Ascending aorta (tissue), 2 donors: ENCODE results near the gene ST7. TPM values are rescaled to one million over a fixed set of nuclear protein-coding genes. Genes with fewer than 3 reads are reported as not detected.
"Not testable (repeated sequence)": the region's sequence is repeated elsewhere in the genome, so short reads cannot be mapped to it uniquely, and the experiment has no call there.

Experiments used
- DNase-seq, 2 donors: peaks; one replicate each; pipeline ENCODE4 v3.0.0-alpha.2; 2019; ENCODE audit warnings: low spot score in 2 of 2
- H3K27ac ChIP-seq, 2 donors: fragments of 200-600 bp; sonication (generic); one replicate each; pipeline ENCODE4 v1.5.1; 2016 to 2017; ENCODE audit warnings: mild to moderate bottlenecking in 1 of 2
- H3K27me3 ChIP-seq: fragments of 200-600 bp; sonication (generic); one replicate; pipeline ENCODE4 v1.5.1; 2017
- H3K36me3 ChIP-seq, 2 donors: fragments of 200-600 bp; sonication (generic); one replicate each; pipeline ENCODE4 v1.5.1; 2016
- H3K4me1 ChIP-seq, 2 donors: fragments of 200-600 bp; sonication (generic); one replicate each; pipeline ENCODE4 v1.5.1; 2016 to 2017; ENCODE audit warnings: mild to moderate bottlenecking in 1 of 2
- H3K4me3 ChIP-seq, 2 donors: fragments of 200-600 bp; sonication (generic); one replicate each; pipeline ENCODE4 v1.5.1; 2016 to 2017; ENCODE audit warnings: mild to moderate bottlenecking in 1 of 2
- H3K9me3 ChIP-seq, 2 donors: fragments of 200-600 bp; sonication (generic); one replicate each; pipeline ENCODE4 v1.5.1; 2016
- intact Hi-C: fragments of 100-400 bp; cut with DNase I; formaldehyde crosslinking; loops from one replicate; pipeline ENCODE4 v1.15.1; 2023
- total RNA-seq: library from RNA; depleted of rRNA; stranded (reverse); fragments of >200 nt; gene quantifications from one replicate; pipeline ENCODE4 v1.1.0, GENCODE V29; 2016
- TF ChIP-seq, protein P1 (sequence below), 3 experiments: fragments of 200-600 bp in 2 of 3; fragments of 450-650 bp in 1 of 3; sonication (generic) in 2 of 3; IDR thresholded peaks; one replicate each; pipeline ENCODE4 v1.5.1; 2016 to 2019; ENCODE audit warnings: antibody characterized with exemption in 3 of 3, mild to moderate bottlenecking in 1 of 3, moderate library complexity in 1 of 3

ST7 gene
- total RNA-seq, 1 donor from 2014 or later, result 19.2 TPM

DNA sequence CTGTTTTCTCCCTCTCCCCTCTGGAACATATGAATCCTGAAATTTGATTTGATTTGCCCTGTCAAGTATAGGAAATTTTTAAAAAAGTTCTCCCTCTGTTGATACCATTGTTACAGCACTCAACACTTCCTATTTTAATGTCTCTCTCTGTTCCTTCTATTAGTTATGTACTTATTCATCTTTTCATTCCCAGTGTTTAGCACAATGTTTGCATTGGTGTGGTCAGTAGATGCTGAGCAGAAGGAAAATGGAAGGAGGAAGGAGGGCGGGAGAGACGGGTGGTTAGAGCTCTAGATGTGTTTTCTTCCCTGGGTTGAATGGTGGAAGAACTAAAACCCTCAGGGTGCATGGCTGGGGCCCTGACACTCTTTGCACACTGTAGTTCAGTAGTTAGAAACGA lies 290.1 kb downstream of the ST7 start:
- no peak for DNase-seq

DNA sequence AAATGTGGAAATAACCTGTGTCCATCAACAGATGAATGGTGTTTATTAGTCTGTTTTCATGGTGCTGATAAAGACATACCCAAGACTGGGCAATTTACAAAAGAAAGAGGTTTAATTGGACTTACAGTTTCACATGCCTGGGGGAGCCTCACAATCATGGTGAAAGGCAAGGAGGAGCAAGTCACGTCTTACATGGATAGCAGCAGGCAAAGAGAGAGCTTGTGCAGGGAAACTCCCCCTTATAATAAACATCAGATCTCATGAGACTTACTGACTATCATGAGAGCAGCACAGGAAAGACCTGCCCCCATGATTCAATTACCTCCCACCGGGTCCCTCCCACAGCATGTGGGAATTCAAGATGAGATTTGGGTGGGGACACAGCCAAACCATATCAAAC lies 292.4 kb downstream of the ST7 start:
- intact Hi-C loops, H3K4me1 ChIP-seq, DNase-seq, H3K9me3 ChIP-seq, H3K4me3 ChIP-seq, H3K27me3 ChIP-seq, H3K36me3 ChIP-seq, H3K27ac ChIP-seq: not testable (repeated sequence)

More for the DNA sequence above, 290.1 kb downstream of the ST7 start:
- no peak overlapping the region for H3K27ac ChIP-seq
- TF ChIP-seq, protein P1, sequence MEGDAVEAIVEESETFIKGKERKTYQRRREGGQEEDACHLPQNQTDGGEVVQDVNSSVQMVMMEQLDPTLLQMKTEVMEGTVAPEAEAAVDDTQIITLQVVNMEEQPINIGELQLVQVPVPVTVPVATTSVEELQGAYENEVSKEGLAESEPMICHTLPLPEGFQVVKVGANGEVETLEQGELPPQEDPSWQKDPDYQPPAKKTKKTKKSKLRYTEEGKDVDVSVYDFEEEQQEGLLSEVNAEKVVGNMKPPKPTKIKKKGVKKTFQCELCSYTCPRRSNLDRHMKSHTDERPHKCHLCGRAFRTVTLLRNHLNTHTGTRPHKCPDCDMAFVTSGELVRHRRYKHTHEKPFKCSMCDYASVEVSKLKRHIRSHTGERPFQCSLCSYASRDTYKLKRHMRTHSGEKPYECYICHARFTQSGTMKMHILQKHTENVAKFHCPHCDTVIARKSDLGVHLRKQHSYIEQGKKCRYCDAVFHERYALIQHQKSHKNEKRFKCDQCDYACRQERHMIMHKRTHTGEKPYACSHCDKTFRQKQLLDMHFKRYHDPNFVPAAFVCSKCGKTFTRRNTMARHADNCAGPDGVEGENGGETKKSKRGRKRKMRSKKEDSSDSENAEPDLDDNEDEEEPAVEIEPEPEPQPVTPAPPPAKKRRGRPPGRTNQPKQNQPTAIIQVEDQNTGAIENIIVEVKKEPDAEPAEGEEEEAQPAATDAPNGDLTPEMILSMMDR (IDR thresholded peaks at IDR 0.05), result no peak
- no peak overlapping the region for H3K4me3 ChIP-seq
- no peaks in the 10 kb centered on the region for H3K36me3 ChIP-seq
- no peaks in the 10 kb centered on the region for H3K27me3 ChIP-seq
- H3K4me1 ChIP-seq, result no peaks in the 10 kb centered on the region
- intact Hi-C loops, result no loop called here
- peaks cover 0 to 4% of the 10 kb centered on the region in 2 donors for H3K9me3 ChIP-seq

DNA sequence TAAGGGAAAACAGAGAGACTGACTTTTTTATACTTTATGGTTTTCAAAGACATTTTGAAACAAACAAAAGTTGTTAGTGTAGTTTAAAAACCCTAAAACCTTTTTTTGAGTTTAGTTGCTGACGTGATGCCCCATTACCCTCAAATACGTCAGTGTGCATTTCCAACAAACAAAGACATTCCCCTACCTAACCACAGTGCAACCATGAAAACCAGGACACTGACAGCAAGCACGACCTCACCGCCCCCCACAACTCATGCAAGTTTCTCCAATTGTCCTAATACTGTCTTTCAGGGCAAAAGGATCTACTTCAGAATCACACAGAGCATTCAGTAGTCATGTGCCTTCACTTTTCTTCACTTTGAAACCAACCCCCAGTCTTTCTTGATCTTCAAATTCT lies 294.5 kb downstream of the ST7 start:
- no peaks in the 10 kb centered on the region for H3K36me3 ChIP-seq
- no peak overlapping the region for H3K4me3 ChIP-seq
- no peaks in the 10 kb centered on the region for H3K4me1 ChIP-seq
- TF ChIP-seq, protein P1 (IDR thresholded peaks at IDR 0.05), result no peak
- no peak overlapping the region for H3K27ac ChIP-seq
- intact Hi-C loops, result no loop called here
- peaks cover 0 to 4% of the 10 kb centered on the region in 2 donors for H3K9me3 ChIP-seq
- H3K27me3 ChIP-seq, result no peaks in the 10 kb centered on the region
- DNase-seq, result no peak

DNA sequence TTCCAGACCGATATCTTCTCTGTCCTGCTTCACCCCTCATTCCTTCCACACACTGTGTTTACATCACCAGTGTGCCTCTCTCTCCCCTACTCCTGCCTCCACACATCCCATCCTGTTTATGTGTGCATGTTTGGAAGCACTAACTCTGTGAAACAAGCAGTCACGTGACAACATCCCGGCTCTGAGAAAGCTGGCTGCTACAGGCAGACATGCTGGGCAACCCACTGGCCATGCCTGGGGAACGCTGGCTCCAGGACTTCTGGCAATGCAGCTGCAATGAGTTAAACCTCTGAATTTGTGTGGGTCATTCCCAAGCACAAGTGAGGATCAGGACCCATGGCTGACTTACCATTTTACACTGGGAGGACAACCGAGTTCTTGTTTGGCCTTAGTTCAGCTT lies 295.5 kb downstream of the ST7 start:
- H3K36me3 ChIP-seq, result no peaks in the 10 kb centered on the region
- no peak for DNase-seq
- no peak overlapping the region for H3K27ac ChIP-seq
- H3K4me3 ChIP-seq, result no peak overlapping the region
- H3K9me3 ChIP-seq, result peaks cover 0 to 4% of the 10 kb centered on the region in 2 donors
- intact Hi-C loops, result no loop called here
- H3K4me1 ChIP-seq, result no peaks in the 10 kb centered on the region
- no peaks in the 10 kb centered on the region for H3K27me3 ChIP-seq
- TF ChIP-seq, protein P1 (IDR thresholded peaks at IDR 0.05), result no peak

DNA sequence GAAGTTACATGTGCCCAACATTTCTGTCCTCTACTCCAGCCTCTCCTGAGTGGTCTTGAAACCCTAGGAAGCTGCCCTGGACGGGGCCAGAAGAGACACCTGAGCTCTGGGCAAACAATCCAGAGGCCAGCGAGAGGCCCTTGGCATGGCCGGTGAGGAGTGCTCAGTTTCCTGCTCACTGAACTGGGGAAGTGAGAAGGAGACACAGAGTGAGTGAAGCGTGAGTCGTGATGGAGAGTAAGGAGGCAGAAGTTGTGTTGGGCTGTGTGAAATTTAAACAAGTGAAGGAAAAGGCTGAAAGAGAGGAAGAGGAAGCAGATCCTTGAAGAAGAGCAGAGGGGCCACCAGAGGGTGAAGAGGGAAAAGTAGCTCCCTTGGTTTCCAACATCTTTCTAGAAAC lies 296.4 kb downstream of the ST7 start:
- no peaks in the 10 kb centered on the region for H3K27me3 ChIP-seq
- H3K4me1 ChIP-seq, result no peaks in the 10 kb centered on the region
- intact Hi-C loops, result no loop called here
- TF ChIP-seq, protein P1 (IDR thresholded peaks at IDR 0.05), result no peak
- H3K36me3 ChIP-seq, result no peaks in the 10 kb centered on the region
- no peak overlapping the region for H3K4me3 ChIP-seq
- no peaks in the 10 kb centered on the region for H3K9me3 ChIP-seq
- no peak for DNase-seq
- H3K27ac ChIP-seq, result no peak overlapping the region

DNA sequence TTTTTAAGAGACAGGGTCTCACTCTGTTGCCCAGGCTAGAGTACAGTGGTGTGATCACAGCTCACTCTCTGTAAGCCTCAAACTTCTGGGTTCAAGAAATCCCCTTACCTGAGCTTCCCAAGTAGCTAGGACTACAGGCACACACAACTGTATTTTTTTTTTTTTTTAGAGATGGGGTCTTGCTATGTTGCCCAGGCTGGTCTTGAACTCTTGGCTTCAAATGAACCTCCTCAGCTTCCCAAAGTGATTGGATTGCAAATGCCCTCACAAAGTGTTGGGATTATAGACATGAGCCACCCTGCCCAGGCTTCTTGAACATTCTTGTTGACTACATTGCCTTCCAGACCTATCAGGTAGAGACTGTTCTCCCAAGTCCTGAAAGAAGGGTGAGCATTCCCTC lies 296.9 kb downstream of the ST7 start:
- TF ChIP-seq, protein P1 (IDR thresholded peaks at IDR 0.05), result no peak
- Histone ChIP-seq H3K27ac (no peak overlapping the region), H3K4me1 (no peaks in the 10 kb centered on the region), H3K36me3 (no peaks in the 10 kb centered on the region), H3K9me3 (no peaks in the 10 kb centered on the region), H3K27me3 (no peaks in the 10 kb centered on the region), H3K4me3 (no peak overlapping the region)
- no peak for DNase-seq
- intact Hi-C loops, result no loop called here
